Gastrocnemius medialis (tissue), 4 donors: ENCODE measurements around the gene BIRC2. TPM values are rescaled to one million over a fixed set of nuclear protein-coding genes. Genes with fewer than 3 reads are reported as not detected.
"Not testable (repeated sequence)": the region's sequence is repeated elsewhere in the genome, so short reads cannot be mapped to it uniquely, and the experiment has no call there.

Experiments used
- ATAC-seq, 2 donors: fragments of 150-250 bp; one replicate each; pipeline ENCODE4 v1.9.1; 2016
- DNase-seq, 2 donors: peaks; one replicate each; pipeline ENCODE4 v3.0.0-alpha.2; 2019
- H3K27ac ChIP-seq, 4 donors: fragments of 200-600 bp; sonication (generic); 1 replicate in 1 of 4; 2 replicates in 3 of 4; pipeline ENCODE4 v1.5.1; 2016 to 2018; ENCODE audit warnings: mild to moderate bottlenecking in 2 of 4, moderate library complexity in 1 of 4
- H3K27me3 ChIP-seq, 3 donors: fragments of 200-600 bp; sonication (generic) in 2 of 3; 1 replicate in 1 of 3; 2 replicates in 2 of 3; pipeline versions ENCODE4 v1.5.1 to v1.6.0; 2016 to 2019; ENCODE audit warnings: mild to moderate bottlenecking in 1 of 3, moderate library complexity in 1 of 3
- H3K36me3 ChIP-seq, 2 donors: fragments of 200-600 bp; sonication (generic) in 1 of 2; one replicate each; pipeline ENCODE4 v1.5.1; 2017 to 2018
- H3K4me1 ChIP-seq, 2 donors: fragments of 200-600 bp; sonication (generic) in 1 of 2; one replicate each; pipeline ENCODE4 v1.5.1; 2016 to 2017; ENCODE audit warnings: mild to moderate bottlenecking in 2 of 2
- H3K4me3 ChIP-seq, 4 donors: fragments of 200-600 bp; sonication (generic) in 3 of 4; 1 replicate in 1 of 4; 2 replicates in 3 of 4; pipeline ENCODE4 v1.5.1; 2016 to 2019; ENCODE audit warnings: mild to moderate bottlenecking in 2 of 4
- H3K9me3 ChIP-seq, 3 donors: fragments of 200-600 bp; sonication (generic) in 2 of 3; 1 replicate in 1 of 3; 2 replicates in 2 of 3; pipeline ENCODE4 v1.5.1; 2016 to 2019
- POLR2A ChIP-seq, 2 donors: fragments of 450-650 bp; IDR thresholded peaks; one replicate each; pipeline ENCODE4 v1.6.1; 2017; ENCODE audit warnings: antibody characterized with exemption in 2 of 2, mild to moderate bottlenecking in 2 of 2, moderate library complexity in 2 of 2
- in situ Hi-C, 4 donors: fragments of 200-750 bp; cut with MboI; loops; one replicate each; pipeline versions ENCODE4 v1.15.0 to v1.8.0; 2017; ENCODE audit warnings: low sequenced_read_pairs in 4 of 4
- intact Hi-C: fragments of 100-400 bp; cut with DNase I; formaldehyde crosslinking; loops from one replicate; pipeline ENCODE4 v1.15.1; 2023; ENCODE audit warnings: low total_unique reads
- total RNA-seq, 4 donors: library from RNA; depleted of rRNA; stranded (reverse); fragments of >200 nt; gene quantifications; one replicate each; pipeline versions ENCODE4 v1.1.0 to v1.2.3, GENCODE V29; 2016
- TF ChIP-seq, protein P1 (sequence below), 5 experiments: fragments of 450-650 bp in 3 of 5; fragments of 200-600 bp in 2 of 5; sonication (generic) in 2 of 5; IDR thresholded peaks in 4 of 5; conservative IDR thresholded peaks in 1 of 5; 1 replicate in 4 of 5; 2 replicates in 1 of 5; pipeline ENCODE4 v1.5.1; 2016 to 2019; ENCODE audit warnings: antibody characterized with exemption in 5 of 5, mild to moderate bottlenecking in 3 of 5, moderate library complexity in 3 of 5

Gene BIRC2
- total RNA-seq, 4 donors from 2014 or later: 30.7 to 60.3 (median 46.6) TPM

- DNase-seq (no peak), ATAC-seq (no peak)
- in situ Hi-C loops: no loop called here
- TF ChIP-seq POLR2A (IDR thresholded peaks at IDR 0.05): no peak
- TF ChIP-seq, protein P1, sequence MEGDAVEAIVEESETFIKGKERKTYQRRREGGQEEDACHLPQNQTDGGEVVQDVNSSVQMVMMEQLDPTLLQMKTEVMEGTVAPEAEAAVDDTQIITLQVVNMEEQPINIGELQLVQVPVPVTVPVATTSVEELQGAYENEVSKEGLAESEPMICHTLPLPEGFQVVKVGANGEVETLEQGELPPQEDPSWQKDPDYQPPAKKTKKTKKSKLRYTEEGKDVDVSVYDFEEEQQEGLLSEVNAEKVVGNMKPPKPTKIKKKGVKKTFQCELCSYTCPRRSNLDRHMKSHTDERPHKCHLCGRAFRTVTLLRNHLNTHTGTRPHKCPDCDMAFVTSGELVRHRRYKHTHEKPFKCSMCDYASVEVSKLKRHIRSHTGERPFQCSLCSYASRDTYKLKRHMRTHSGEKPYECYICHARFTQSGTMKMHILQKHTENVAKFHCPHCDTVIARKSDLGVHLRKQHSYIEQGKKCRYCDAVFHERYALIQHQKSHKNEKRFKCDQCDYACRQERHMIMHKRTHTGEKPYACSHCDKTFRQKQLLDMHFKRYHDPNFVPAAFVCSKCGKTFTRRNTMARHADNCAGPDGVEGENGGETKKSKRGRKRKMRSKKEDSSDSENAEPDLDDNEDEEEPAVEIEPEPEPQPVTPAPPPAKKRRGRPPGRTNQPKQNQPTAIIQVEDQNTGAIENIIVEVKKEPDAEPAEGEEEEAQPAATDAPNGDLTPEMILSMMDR (IDR thresholded peaks at IDR 0.05 in 4 of 5, conservative IDR thresholded peaks at IDR 0.05 in 1 of 5): no peak
- Histone ChIP-seq H3K27ac (no peak overlapping the region), H3K36me3 (peaks cover 0 to 52% of the 10 kb centered on the region in 2 donors), H3K4me1 (no peaks in the 10 kb centered on the region), H3K27me3 (no peaks in the 10 kb centered on the region), H3K4me3 (no peak overlapping the region), H3K9me3 (no peaks in the 10 kb centered on the region)
- intact Hi-C loops: no loop called here
Measured at GRCh38 chr11:102368472-102368871, 21.5 kb downstream of the BIRC2 start.

DNA sequence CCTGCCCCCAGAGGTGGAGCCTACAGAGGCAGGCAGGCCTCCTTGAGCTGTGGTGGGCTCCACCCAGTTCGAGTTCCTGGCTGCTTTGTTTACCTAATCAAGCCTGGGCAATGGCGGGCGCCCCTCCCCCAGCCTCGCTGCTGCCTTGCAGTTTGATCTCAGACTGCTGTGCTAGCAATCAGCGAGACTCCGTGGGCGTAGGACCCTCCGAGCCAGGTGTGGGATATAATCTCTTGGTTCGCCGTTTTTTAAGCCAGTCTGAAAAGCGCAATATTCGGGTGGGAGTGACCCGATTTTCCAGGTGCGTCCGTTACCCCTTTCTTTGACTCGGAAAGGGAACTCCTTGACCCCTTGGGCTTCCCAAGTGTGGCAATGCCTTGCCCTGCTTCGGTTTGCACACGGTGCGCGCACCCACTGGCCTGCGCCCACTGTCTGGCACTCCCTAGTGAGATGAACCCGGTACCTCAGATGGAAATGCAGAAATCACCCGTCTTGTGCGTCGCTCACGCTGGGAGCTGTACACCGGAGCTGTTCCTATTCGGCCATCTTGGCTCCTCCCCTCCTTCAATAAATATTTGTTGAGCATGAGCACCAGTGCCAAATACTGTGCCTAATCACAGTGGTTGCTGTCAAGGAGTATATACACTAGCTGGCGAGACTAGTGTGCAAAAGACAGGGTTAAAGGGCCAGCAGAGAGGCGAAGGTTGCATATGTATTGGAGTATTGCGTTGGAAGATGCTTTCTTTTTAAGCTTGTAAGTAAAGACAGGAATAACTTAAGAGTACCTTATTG lies 27.8 kb downstream of the BIRC2 start:
- in situ Hi-C loops: loop anchor here in 1 of 4 donors (25.0 kb wide), 1 partner anchor 112 kb away; no protein-coding TSS in a partner anchor
- ATAC-seq, H3K27me3 ChIP-seq, DNase-seq, intact Hi-C loops, H3K9me3 ChIP-seq, H3K27ac ChIP-seq, H3K4me3 ChIP-seq: not testable (repeated sequence)
- H3K4me1 ChIP-seq: peaks cover 6 to 13% of the 10 kb centered on the region in 2 donors
- H3K36me3 ChIP-seq: peaks cover 0 to 27% of the 10 kb centered on the region in 2 donors

DNA sequence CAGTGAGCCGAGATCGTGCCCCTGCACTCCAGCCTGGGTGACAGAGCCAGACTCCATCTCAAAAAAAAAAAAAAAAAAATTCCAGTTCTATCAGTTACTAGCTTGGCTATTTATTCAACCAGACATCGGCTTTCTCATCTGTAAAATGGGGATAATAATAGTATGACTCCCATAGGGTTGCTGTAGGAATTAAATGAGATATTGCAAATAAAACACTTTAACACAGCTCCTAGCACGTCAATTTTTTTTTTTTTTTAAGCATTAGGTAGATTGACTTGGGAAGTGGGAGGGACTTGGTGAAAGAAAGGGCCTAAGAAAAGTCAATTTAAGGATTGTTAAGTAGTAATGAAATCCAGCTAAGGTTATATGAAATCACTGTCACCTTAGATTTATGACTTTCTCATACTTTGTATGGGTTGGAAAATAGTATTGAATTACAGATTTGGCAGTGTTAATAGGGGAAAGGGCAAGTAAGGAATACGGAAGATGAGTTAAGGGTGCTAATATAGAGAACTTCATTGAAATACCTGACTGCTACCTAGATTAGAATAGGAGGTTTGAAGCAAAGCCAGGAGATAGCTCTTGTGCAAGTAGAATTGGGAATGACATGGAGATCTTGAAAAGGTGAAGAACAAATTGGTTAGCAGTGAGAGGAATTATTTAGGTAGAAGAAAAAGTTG lies 28.8 kb downstream of the BIRC2 start:
- no peak overlapping the region for H3K4me3 ChIP-seq
- in situ Hi-C loops: loop anchor here in 1 of 4 donors (25.0 kb wide), 1 partner anchor 111 kb away; no protein-coding TSS in a partner anchor

DNA sequence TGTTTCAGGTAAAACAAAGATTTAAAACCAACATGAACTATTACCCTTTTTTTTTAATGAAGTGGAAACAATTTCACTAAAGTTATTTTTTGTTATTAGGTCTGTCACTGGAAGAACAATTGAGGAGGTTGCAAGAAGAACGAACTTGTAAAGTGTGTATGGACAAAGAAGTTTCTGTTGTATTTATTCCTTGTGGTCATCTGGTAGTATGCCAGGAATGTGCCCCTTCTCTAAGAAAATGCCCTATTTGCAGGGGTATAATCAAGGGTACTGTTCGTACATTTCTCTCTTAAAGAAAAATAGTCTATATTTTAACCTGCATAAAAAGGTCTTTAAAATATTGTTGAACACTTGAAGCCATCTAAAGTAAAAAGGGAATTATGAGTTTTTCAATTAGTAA lies 30.9 kb downstream of the BIRC2 start:
- Histone ChIP-seq H3K27ac (no peak overlapping the region), H3K9me3 (no peaks in the 10 kb centered on the region), H3K36me3 (peaks cover 0 to 42% of the 10 kb centered on the region in 2 donors), H3K4me1 (peaks cover 6 to 13% of the 10 kb centered on the region in 2 donors), H3K4me3 (no peak overlapping the region), H3K27me3 (no peaks in the 10 kb centered on the region)
- in situ Hi-C loops (loop anchor here in 1 of 4 donors (25.0 kb wide), 1 partner anchor 109 kb away; no protein-coding TSS in a partner anchor), intact Hi-C loops (no loop called here)
- TF ChIP-seq POLR2A (IDR thresholded peaks at IDR 0.05): no peak
- TF ChIP-seq, protein P1 (IDR thresholded peaks at IDR 0.05 in 4 of 5, conservative IDR thresholded peaks at IDR 0.05 in 1 of 5): no peak
- DNase-seq: no peak
- no peak for ATAC-seq

More for the DNA sequence above, 28.8 kb downstream of the BIRC2 start:
- Histone ChIP-seq H3K27ac (no peak overlapping the region), H3K36me3 (peaks cover 0 to 35% of the 10 kb centered on the region in 2 donors), H3K4me1 (peaks cover 6 to 13% of the 10 kb centered on the region in 2 donors), H3K9me3 (no peaks in the 10 kb centered on the region), H3K27me3 (no peaks in the 10 kb centered on the region)
- TF ChIP-seq, protein P1 (IDR thresholded peaks at IDR 0.05 in 4 of 5, conservative IDR thresholded peaks at IDR 0.05 in 1 of 5): no peak
- no peak for TF ChIP-seq POLR2A (IDR thresholded peaks at IDR 0.05)
- ATAC-seq (no peak), DNase-seq (no peak)
- intact Hi-C loops: no loop called here

DNA sequence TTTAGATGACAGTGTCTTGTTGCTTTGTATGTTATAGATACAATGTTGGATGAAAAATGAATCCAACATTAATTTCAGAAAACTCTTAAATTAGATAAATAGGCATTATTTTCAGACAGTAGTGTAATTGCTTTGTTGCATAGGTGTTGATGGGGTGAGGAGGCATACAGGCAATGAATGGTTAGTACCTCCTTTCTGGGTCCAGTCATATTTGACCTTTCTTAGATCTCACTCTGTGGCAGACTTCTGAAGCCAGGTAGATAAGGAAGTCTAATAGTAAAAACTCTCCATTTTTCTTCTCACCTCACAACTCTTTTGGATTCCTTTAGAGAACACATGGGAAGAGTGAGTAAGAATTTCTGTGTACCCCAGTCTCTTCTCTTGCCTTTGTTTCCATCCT lies 31.8 kb downstream of the BIRC2 start:
- ATAC-seq: no peak
- no peaks in the 10 kb centered on the region for H3K27me3 ChIP-seq
- intact Hi-C loops (no loop called here), in situ Hi-C loops (loop anchor here in 1 of 4 donors (25.0 kb wide), 1 partner anchor 108 kb away; no protein-coding TSS in a partner anchor)
- H3K36me3 ChIP-seq: peaks cover 0 to 42% of the 10 kb centered on the region in 2 donors
- no peaks in the 10 kb centered on the region for H3K9me3 ChIP-seq
- H3K4me3 ChIP-seq: no peak overlapping the region
- TF ChIP-seq, protein P1 (IDR thresholded peaks at IDR 0.05 in 4 of 5, conservative IDR thresholded peaks at IDR 0.05 in 1 of 5): no peak
- TF ChIP-seq POLR2A (IDR thresholded peaks at IDR 0.05): no peak
- no peak for DNase-seq
- H3K27ac ChIP-seq: no peak overlapping the region
- H3K4me1 ChIP-seq: peaks cover 6 to 13% of the 10 kb centered on the region in 2 donors
